Panc1 (cell line): ENCODE measurements around the gene DHPS. TPM values are rescaled to one million over a fixed set of nuclear protein-coding genes. Genes with fewer than 3 reads are reported as not detected.
"Not testable (repeated sequence)": the region's sequence is repeated elsewhere in the genome, so short reads cannot be mapped to it uniquely, and the experiment has no call there.

ENCODE experiments used
- ATAC-seq: fragments of 200-7000 bp; cut with Tn5 transposase; 2 replicates; pipeline ENCODE4 v1.9.1; 2020; ENCODE audit warnings: mild to moderate bottlenecking, moderate library complexity
- BruUV-seq: library from RNA; stranded (reverse); fragments of 400-500 nt; replicated peaks from 2 replicates; lab custom pipeline; 2021; lab: Mats Ljungman, UMichigan
- CTCF ChIA-PET: fragments of 300-600 bp; sonication (Branson Sonifier 250); formaldehyde crosslinking; loops from one replicate; lab custom pipeline; 2022; ENCODE audit warnings: antibody characterized with exemption; lab: Charles Lee
- POLR2A ChIA-PET: fragments of 300-600 bp; sonication (Branson Sonifier 250); formaldehyde crosslinking; loops from one replicate; lab custom pipeline; 2022; ENCODE audit warnings: antibody characterized with exemption; lab: Charles Lee
- DNase-seq: peaks from one replicate; pipeline ENCODE4 v3.0.0-alpha.2; 2010; ENCODE audit warnings: low read depth, low spot score
- H3K27ac ChIP-seq: 2 replicates; pipeline ENCODE4 v1.5.1; 2011; ENCODE audit warnings: mild to moderate bottlenecking, low read length, inconsistent platforms
- H3K27me3 ChIP-seq: fragments of 200-500 bp; sonication (Bioruptor generic); 2 replicates; pipeline ENCODE4 v1.6.0; 2014; ENCODE audit warnings: low read length, inconsistent platforms; ENCODE audit not compliant: control insufficient read depth, insufficient read depth
- H3K36me3 ChIP-seq: fragments of 200-500 bp; sonication (Bioruptor generic); 2 replicates; pipeline ENCODE4 v1.5.1; 2014; ENCODE audit warnings: inconsistent platforms, mild to moderate bottlenecking, low read length, moderate library complexity; ENCODE audit not compliant: control insufficient read depth, insufficient read depth
- H3K4me1 ChIP-seq: 2 replicates; pipeline ENCODE4 v1.5.1; 2011; ENCODE audit warnings: inconsistent platforms, mild to moderate bottlenecking, low read length, moderate library complexity; ENCODE audit not compliant: control insufficient read depth, insufficient read depth
- H3K4me3 ChIP-seq, 2 experiments: 2 replicates each; pipeline ENCODE4 v1.5.1; 2011 to 2012; ENCODE audit warnings: low read depth in 2 of 2, low read length in 2 of 2, mild to moderate bottlenecking in 2 of 2, inconsistent platforms in 1 of 2, moderate library complexity in 1 of 2
- H3K9me3 ChIP-seq: fragments of 200-500 bp; sonication (Bioruptor generic); 2 replicates; pipeline ENCODE4 v1.5.1; 2014; ENCODE audit warnings: low read depth, mild to moderate bottlenecking, inconsistent platforms, low read length, moderate library complexity; ENCODE audit not compliant: control insufficient read depth, insufficient read depth
- CTCF ChIP-seq: fragments of 450-650 bp; IDR thresholded peaks from 2 replicates; pipeline ENCODE4 v1.5.1; 2017; ENCODE audit warnings: mild to moderate bottlenecking
- POLR2AphosphoS5 ChIP-seq: IDR thresholded peaks from 2 replicates; pipeline ENCODE4 v1.6.1; 2012; ENCODE audit warnings: mild to moderate bottlenecking, low read depth, low read length, moderate library complexity
- REST ChIP-seq, 2 experiments: IDR thresholded peaks; 2 replicates each; pipeline ENCODE4 v1.6.1; 2011 to 2012; ENCODE audit warnings: low read depth in 2 of 2, control low read depth in 1 of 2, low read length in 1 of 2, mild to moderate bottlenecking in 1 of 2, moderate library complexity in 1 of 2; ENCODE audit not compliant: insufficient read depth in 1 of 2
- SIN3A ChIP-seq: IDR thresholded peaks from 2 replicates; pipeline ENCODE4 v1.6.1; 2012; ENCODE audit warnings: low read depth, mild to moderate bottlenecking, low read length, moderate library complexity, borderline replicate concordance; ENCODE audit not compliant: insufficient read depth
- TCF7L2 ChIP-seq: IDR thresholded peaks from 2 replicates; pipeline ENCODE4 v1.6.1; 2011; ENCODE audit warnings: mild to moderate bottlenecking, low read depth, low read length, inconsistent platforms
- in situ Hi-C: cut with HindIII; loops from 2 replicates; pipeline ENCODE4 v1.10.0; 2016; ENCODE audit warnings: low sequenced_read_pairs, low pct_unique_long_range_greater_than_20kb
- intact Hi-C: fragments of 100-400 bp; cut with micrococcal nuclease; formaldehyde crosslinking; loops from one replicate; pipeline ENCODE4 v1.10.0; 2022; ENCODE audit not compliant: unreplicated experiment
- total RNA-seq: library from RNA; stranded (reverse); gene quantifications from one replicate; pipeline ENCODE4 v1.2.1, GENCODE V29; 2021; ENCODE audit not compliant: unreplicated experiment

DHPS gene
- total RNA-seq, 1 experiment from 2014 or later, result 76.9 TPM

- Histone ChIP-seq H3K27ac (no peak overlapping the region), H3K36me3 (no peaks in the 10 kb centered on the region; the same call in none of the 2 replicates), H3K9me3 (no peaks in the 10 kb centered on the region), H3K4me1 (no peaks in the 10 kb centered on the region), H3K27me3 (no peaks in the 10 kb centered on the region), H3K4me3 (no peak overlapping the region)
- TF ChIP-seq POLR2AphosphoS5 (no peak), REST (IDR thresholded peaks at IDR 0.05; ENCODE audit: insufficient read depth in 1 of 2, low read depth in 2 of 2, low read length in 1 of 2) (no peak), TCF7L2 (no peak), SIN3A (no peak), CTCF (no peak)
- CTCF ChIA-PET, result no interaction called here
- no peak for ATAC-seq
- no peak for DNase-seq
- in situ Hi-C loops (no loop called here), intact Hi-C loops (no loop called here)
- POLR2A ChIA-PET, result interaction anchor here (0.7 kb wide), 3 partner anchors 228 to 900 kb away, joined by 4 to 6 read pairs (median 5); no protein-coding TSS in a partner anchor
- BruUV-seq, result no TSS peak
Measured at GRCh38 chr19:12726988-12727316, 45.3 kb upstream of the DHPS start.

- ATAC-seq, H3K36me3 ChIP-seq, DNase-seq, intact Hi-C loops, H3K9me3 ChIP-seq, H3K27me3 ChIP-seq, H3K27ac ChIP-seq, BruUV-seq, in situ Hi-C loops, H3K4me3 ChIP-seq, H3K4me1 ChIP-seq: not testable (repeated sequence)
- ChIA-PET POLR2A (interaction anchor here (0.7 kb wide), 2 partner anchors 20 to 154 kb away, joined by 3 to 8 read pairs; no protein-coding TSS in a partner anchor), CTCF (interaction anchor here (0.7 kb wide), 1 partner anchor 1150 kb away, joined by 8 read pairs; no protein-coding TSS in a partner anchor)
Measured at GRCh38 chr19:12725612-12726011, 43.9 kb upstream of the DHPS start.

- ATAC-seq, result peak; percentile 69
- Histone ChIP-seq H3K27ac (peak within 1 kb of the TSS; percentile 98), H3K4me3 (peak within 1 kb of the TSS; percentile 83 to 96), H3K4me1 (peaks cover 5% of the 10 kb centered on the region), H3K36me3 (peaks cover 2% of the 10 kb centered on the region), H3K9me3 (no peaks in the 10 kb centered on the region), H3K27me3 (no peaks in the 10 kb centered on the region)
- POLR2A ChIA-PET, result interaction anchor here (1.4 kb wide), 2 partner anchors 10 to 13 kb away, joined by 4 read pairs; partner anchors contain the start of genes GET3 and TRIR
- TF ChIP-seq REST (IDR thresholded peaks at IDR 0.05; ENCODE audit: insufficient read depth in 1 of 2, low read depth in 2 of 2, low read length in 1 of 2), result no peak
- no peak for TF ChIP-seq CTCF
- peak; percentile 83 for TF ChIP-seq POLR2AphosphoS5
- peak; percentile 28; the same call in 1 of the 2 replicates for TF ChIP-seq SIN3A
- no peak for DNase-seq
- no TSS peak for BruUV-seq
- CTCF ChIA-PET, result no interaction called here
- in situ Hi-C loops (no loop called here), intact Hi-C loops (no loop called here)
Measured at GRCh38 chr19:12723641-12724426, 42.2 kb upstream of the DHPS start, which contains the start of gene TNPO2. Gene TNPO2 (minus strand): TSS chr19:12723932. CDS start chr19:12720977, 2,955 bp downstream.
